Naive thymus-derived CD8-positive, alpha-beta T cell (primary cell): ENCODE results near the gene HK1. TPM values are rescaled to one million over a fixed set of nuclear protein-coding genes. Genes with fewer than 3 reads are reported as not detected.
"Not testable (repeated sequence)": the region's sequence is repeated elsewhere in the genome, so short reads cannot be mapped to it uniquely, and the experiment has no call there.

ENCODE experiments used
- ATAC-seq, 2 donors: fragments of 150-1000 bp; cut with Tn5 transposase in 1 of 2; sonication (Bioruptor Pico), chemical (Tn5 transposase) in 1 of 2; 1 replicate in 1 of 2; 2 replicates in 1 of 2; pipeline ENCODE4 v1.10.0; 2021; ENCODE audit warnings: mild to moderate bottlenecking in 2 of 2, moderate library complexity in 2 of 2
- POLR2A ChIA-PET: fragments of 350-600 bp; sonication (Branson Sonifier 250); formaldehyde crosslinking; loops from one replicate; lab custom pipeline; 2021; ENCODE audit warnings: antibody characterized with exemption; lab: Charles Lee
- DNase-seq, 10 donors: peaks; one replicate each; pipeline versions ENCODE4 v3.0.0 to v3.0.0-alpha.2; 2020 to 2022
- H3K27ac Mint-ChIP-seq, 10 donors: one replicate each; pipeline ENCODE4 v1.8.0; 2020 to 2022; ENCODE audit warnings: mild to moderate bottlenecking in 10 of 10, mixed read lengths in 10 of 10, moderate library complexity in 4 of 10, inconsistent platforms in 1 of 10
- H3K27me3 Mint-ChIP-seq, 5 donors: one replicate each; pipeline ENCODE4 v1.8.0; 2021 to 2022; ENCODE audit warnings: mixed read lengths in 5 of 5
- H3K36me3 Mint-ChIP-seq, 3 donors: one replicate each; pipeline ENCODE4 v1.8.0; 2020 to 2022; ENCODE audit warnings: mixed read lengths in 3 of 3, mild to moderate bottlenecking in 2 of 3, inconsistent platforms in 1 of 3
- H3K4me1 Mint-ChIP-seq, 4 donors: one replicate each; pipeline ENCODE4 v1.8.0; 2021 to 2022; ENCODE audit warnings: mixed read lengths in 4 of 4
- H3K4me3 Mint-ChIP-seq, 10 donors: one replicate each; pipeline ENCODE4 v1.8.0; 2020 to 2022; ENCODE audit warnings: mild to moderate bottlenecking in 10 of 10, mixed read lengths in 10 of 10, moderate library complexity in 6 of 10, inconsistent platforms in 1 of 10
- H3K9me3 Mint-ChIP-seq, 9 donors: one replicate each; pipeline ENCODE4 v1.8.0; 2020 to 2022; ENCODE audit warnings: mixed read lengths in 9 of 9, mild to moderate bottlenecking in 3 of 9, inconsistent platforms in 1 of 9, moderate library complexity in 1 of 9
- polyA plus RNA-seq, 3 donors: library from polyadenylated mRNA; unstranded; fragments of 300-500 nt; fragmentation: Illumina TruSeq; gene quantifications; one replicate each; pipeline ENCODE4 v1.2.3, GENCODE V29; 2021
- total RNA-seq, 8 experiments: library from RNA in 2 of 8; stranded (reverse) in 2 of 8; gene quantifications; one replicate each; pipeline ENCODE4 v1.2.3 and lab custom pipeline; 2021 to 2026

The HK1 gene
- total and polyA plus RNA-seq, 5 experiments from 2014 or later = 63.5 to 129 (median 89.9) TPM

DNA sequence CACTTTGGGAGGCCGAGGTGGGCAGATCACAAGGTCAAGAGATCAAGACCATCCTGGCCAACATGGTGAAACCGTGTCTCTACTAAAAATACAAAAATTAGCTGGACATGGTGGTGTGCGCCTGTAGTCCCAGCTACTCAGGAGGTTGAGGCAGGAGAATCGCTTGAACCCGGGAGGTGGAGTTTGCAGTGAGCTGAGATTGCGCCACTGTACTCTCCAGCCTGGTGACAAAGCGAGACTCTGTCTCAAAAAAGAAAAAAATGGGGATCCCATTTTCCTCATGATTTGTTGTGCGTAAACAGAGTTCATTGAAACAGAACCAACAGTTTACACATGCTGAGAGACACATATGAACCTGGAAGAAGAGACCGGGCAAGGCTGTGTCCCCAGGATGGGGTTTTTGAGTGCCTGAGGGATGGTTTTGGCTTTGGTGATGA lies 55.6 kb downstream of the HK1 start:
- Mint-ChIP-seq H3K27ac (peak overlapping the region in 8 of 10 donors; percentile 3 to 94 (median 51)), H3K36me3 (peaks cover 0 to 16% (median 0%) of the 10 kb centered on the region in 3 donors), H3K4me1 (peaks cover 36 to 82% (median 71%) of the 10 kb centered on the region in 4 donors), H3K4me3 (peak overlapping the region in 6 of 10 donors; percentile 33 to 89 (median 79))
- not testable (repeated sequence) for H3K27me3 Mint-ChIP-seq, DNase-seq, ATAC-seq, H3K9me3 Mint-ChIP-seq
- POLR2A ChIA-PET = interaction anchor here (1.3 to 3.6 kb wide), 2 partner anchors 14 to 29 kb away, joined by 3 to 17 read pairs; no protein-coding TSS in a partner anchor

DNA sequence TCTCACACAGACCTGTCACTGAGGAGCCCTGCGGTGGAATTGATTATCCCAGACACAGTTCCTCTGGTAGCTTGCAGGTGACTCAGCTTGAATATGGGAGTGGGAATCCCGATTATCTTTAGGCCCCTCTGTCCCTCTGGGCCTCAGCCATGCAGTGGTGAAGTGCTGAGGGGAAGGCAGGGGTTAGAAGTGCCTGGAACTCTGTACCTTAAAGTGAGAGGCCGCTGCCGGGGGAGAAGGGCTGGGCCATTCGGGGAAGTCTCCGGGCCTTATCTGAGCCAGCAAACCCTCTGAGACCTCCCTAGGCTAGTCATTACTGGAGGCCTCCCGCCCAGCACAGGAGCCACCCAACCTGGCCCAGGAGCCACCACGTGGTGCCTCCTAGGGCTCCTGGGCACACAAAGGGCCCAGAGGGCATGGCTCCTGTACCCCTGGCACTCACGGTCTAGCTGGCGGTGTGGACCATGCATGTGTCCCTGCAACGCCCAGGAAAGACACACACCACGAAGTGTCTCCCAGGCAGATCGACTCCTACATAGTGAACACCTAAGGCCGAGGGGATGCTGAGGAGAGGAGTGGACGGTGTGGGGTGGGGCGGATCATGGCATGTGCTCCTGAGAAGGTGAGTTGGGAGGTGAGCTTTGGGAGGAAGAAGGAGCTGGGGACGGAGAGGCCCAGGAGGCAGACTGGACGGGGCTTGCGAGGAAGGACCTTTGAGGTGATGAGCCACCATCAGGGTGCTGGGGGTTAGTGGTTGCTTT lies 56.2 kb downstream of the HK1 start:
- peak; percentile 11 to 31 for ATAC-seq
- Mint-ChIP-seq H3K9me3 (no peaks in the 10 kb centered on the region), H3K27ac (peak overlapping the region; percentile 75 to 96 (median 89)), H3K27me3 (no peaks in the 10 kb centered on the region), H3K36me3 (peaks cover 0 to 14% (median 0%) of the 10 kb centered on the region in 3 donors), H3K4me3 (peak overlapping the region; percentile 62 to 89 (median 80)), H3K4me1 (peaks cover 34 to 82% (median 71%) of the 10 kb centered on the region in 4 donors)
- POLR2A ChIA-PET = interaction anchor here (1.3 to 3.6 kb wide), 4 partner anchors 10 to 28 kb away, joined by 3 to 17 read pairs (median 4); no protein-coding TSS in a partner anchor
- DNase-seq = no peak

DNA sequence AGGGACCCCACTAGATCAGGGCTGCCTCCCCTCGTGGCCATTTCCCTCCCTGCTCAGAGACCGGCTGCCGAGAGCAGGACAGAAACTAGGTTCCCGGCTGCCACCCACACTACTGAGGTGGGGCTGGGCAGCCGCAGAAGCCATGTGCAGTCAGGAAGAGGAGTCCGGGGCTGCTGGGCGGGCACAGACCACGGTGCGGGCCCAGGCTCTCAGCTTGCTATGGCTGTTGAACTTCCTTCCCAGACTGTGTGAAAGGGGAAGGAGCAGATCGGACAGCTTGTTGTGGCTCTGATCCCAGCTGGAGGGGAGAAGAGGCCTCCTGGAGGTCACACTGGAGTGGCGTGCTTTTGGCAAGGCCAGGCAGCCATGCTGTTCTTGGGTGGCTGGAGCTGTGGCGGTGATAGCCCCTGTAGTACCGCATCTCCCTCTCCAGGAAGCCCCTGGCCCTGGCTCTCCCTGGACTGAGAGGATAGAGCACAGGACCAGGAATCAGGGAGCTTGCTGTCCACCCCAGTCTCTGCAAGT lies 56.8 kb downstream of the HK1 start:
- H3K9me3 Mint-ChIP-seq = no peaks in the 10 kb centered on the region
- peak overlapping the region; percentile 62 to 89 (median 80) for H3K4me3 Mint-ChIP-seq
- DNase-seq (peak in 2 of 10 donors; percentile 19 to 34), ATAC-seq (peak; percentile 84 to 89)
- no peaks in the 10 kb centered on the region for H3K27me3 Mint-ChIP-seq
- H3K4me1 Mint-ChIP-seq = peaks cover 33 to 84% (median 72%) of the 10 kb centered on the region in 4 donors
- peak overlapping the region; percentile 75 to 96 (median 89) for H3K27ac Mint-ChIP-seq
- peaks cover 0 to 12% (median 0%) of the 10 kb centered on the region in 3 donors for H3K36me3 Mint-ChIP-seq
- POLR2A ChIA-PET = interaction anchor here (0.6 to 3.6 kb wide), 5 partner anchors 10 to 142 kb away, joined by 3 to 17 read pairs (median 3); no protein-coding TSS in a partner anchor

DNA sequence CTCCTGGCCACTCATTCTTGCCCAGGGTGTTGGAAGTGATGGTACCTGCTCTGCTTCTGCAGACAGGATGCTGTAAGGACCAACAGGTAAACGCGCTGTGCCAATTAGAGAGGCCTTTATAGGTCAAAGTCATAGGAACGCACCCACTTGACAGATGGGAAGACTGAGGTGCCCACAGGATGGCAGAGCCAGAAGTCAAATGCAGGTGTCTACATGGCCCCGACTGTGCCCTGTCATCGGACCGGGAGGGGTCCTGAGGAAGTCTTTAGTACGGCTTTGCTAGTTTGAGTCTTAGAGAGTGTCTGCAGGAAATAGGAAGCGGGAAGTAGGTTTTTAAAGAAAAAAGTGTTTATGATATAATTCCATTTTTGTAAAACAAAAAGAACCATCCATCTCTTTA lies 57.3 kb downstream of the HK1 start:
- Mint-ChIP-seq H3K36me3 (peaks cover 0 to 9% (median 0%) of the 10 kb centered on the region in 3 donors), H3K4me3 (peak overlapping the region; percentile 29 to 89 (median 72)), H3K27ac (peak overlapping the region; percentile 24 to 96 (median 78)), H3K4me1 (peaks cover 31 to 81% (median 68%) of the 10 kb centered on the region in 4 donors), H3K27me3 (no peaks in the 10 kb centered on the region), H3K9me3 (no peaks in the 10 kb centered on the region)
- DNase-seq = no peak
- no peak for ATAC-seq
- POLR2A ChIA-PET = interaction anchor here (0.6 to 3.6 kb wide), 4 partner anchors 9 to 143 kb away, joined by 3 to 17 read pairs (median 4); no protein-coding TSS in a partner anchor

DNA sequence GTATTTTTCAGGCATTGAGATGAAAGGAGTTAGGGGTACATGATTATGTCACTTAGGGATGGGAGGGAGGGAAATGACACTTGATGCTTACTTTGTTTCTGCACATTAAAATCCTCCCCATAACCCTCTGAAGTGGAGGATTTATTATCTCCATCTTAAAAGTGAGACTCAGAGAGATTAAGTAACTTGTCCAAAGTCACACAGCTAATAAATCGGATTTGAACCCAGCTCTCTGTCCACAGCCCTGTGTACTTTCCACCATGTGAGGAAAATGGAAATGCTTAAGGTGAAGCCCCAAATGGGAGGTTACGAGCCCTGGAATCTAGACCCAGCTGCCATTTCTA lies 58.6 kb downstream of the HK1 start:
- Mint-ChIP-seq H3K4me1 (peaks cover 33 to 84% (median 72%) of the 10 kb centered on the region in 4 donors), H3K36me3 (peaks cover 0 to 9% (median 0%) of the 10 kb centered on the region in 3 donors), H3K4me3 (peak overlapping the region in 2 of 10 donors; percentile 16 to 56), H3K9me3 (no peaks in the 10 kb centered on the region), H3K27ac (peak overlapping the region in 4 of 10 donors; percentile 11 to 52 (median 27)), H3K27me3 (no peaks in the 10 kb centered on the region)
- POLR2A ChIA-PET = interaction anchor here (0.6 to 3.6 kb wide), 6 partner anchors 9 to 151 kb away, joined by 3 to 17 read pairs (median 5); no protein-coding TSS in a partner anchor
- DNase-seq (no peak), ATAC-seq (no peak)

DNA sequence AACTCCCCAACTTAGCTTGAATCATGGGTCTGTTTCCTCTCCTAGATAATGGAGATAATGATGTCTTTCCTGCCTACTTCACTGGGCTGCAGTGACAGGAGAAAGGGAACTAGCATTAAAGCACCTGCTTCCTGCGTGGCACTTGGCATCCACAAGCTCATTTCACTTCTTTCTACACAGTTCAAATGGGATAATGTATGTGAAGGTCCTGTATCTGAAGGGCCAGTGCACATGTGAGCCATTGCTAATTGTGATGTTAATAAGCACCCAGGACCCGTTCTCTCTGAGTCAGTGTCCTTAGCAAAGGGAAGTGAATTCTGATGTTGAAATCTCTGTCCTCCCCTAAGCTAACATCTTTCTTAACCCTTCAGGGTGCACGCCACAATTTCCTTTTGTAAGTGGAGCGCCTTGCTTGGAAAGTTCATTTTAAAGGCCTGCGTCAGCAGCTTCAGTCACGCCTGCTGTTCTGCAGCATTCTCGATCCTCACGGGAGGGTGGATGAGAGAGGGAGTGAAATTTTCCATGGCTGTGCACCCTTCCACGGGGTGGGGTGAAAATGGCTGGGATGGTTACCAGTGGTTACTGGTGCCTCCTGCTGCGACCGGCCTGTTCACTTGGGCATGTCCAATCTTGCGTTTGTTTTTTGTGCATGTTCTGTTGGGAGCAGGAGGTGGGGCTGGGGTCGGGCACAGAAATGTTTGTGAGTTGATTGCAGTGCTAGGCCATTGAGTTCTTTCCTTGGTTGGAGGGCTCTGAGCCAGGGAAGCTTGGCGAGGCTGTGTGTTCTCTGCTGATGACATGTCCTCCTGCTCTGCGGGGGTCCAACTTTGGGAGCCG lies 59.2 kb downstream of the HK1 start:
- Mint-ChIP-seq H3K27me3 (no peaks in the 10 kb centered on the region), H3K27ac (peak overlapping the region in 7 of 10 donors; percentile 15 to 95 (median 29)), H3K4me1 (peaks cover 39 to 85% (median 75%) of the 10 kb centered on the region in 4 donors), H3K4me3 (peak overlapping the region in 4 of 10 donors; percentile 4 to 56 (median 14)), H3K36me3 (peaks cover 0 to 4% (median 0%) of the 10 kb centered on the region in 3 donors), H3K9me3 (no peaks in the 10 kb centered on the region)
- DNase-seq (no peak), ATAC-seq (no peak)
- POLR2A ChIA-PET = interaction anchor here (0.6 to 3.6 kb wide), 7 partner anchors 9 to 152 kb away, joined by 3 to 17 read pairs (median 4); no protein-coding TSS in a partner anchor

DNA sequence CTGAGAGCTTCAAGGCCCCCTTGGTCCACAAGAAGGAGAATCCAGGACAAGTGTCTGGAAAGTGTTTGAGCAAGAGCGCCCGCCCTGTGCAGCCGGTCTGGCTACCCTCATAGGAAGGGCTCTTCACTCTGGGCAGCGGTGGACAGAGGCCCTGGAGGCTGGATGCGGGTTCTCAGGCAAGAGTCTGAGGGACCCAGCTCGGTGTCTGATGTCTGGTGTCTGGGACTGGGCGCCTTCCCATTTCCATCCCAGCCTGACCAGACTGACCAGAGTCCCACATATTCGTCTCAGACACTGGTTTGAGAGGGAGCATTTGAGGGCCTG lies 59.8 kb downstream of the HK1 start:
- ATAC-seq (no peak), DNase-seq (no peak)
- POLR2A ChIA-PET = interaction anchor here (0.8 to 1.5 kb wide), 2 partner anchors 10 to 19 kb away, joined by 4 read pairs; no protein-coding TSS in a partner anchor
- Mint-ChIP-seq H3K27me3 (no peaks in the 10 kb centered on the region), H3K4me1 (peaks cover 39 to 85% (median 78%) of the 10 kb centered on the region in 4 donors), H3K4me3 (peak overlapping the region in 1 of 10 donors; percentile 43), H3K36me3 (peaks cover 0 to 2% (median 0%) of the 10 kb centered on the region in 3 donors), H3K27ac (peak overlapping the region in 4 of 10 donors; percentile 15 to 95 (median 44)), H3K9me3 (no peaks in the 10 kb centered on the region)

DNA sequence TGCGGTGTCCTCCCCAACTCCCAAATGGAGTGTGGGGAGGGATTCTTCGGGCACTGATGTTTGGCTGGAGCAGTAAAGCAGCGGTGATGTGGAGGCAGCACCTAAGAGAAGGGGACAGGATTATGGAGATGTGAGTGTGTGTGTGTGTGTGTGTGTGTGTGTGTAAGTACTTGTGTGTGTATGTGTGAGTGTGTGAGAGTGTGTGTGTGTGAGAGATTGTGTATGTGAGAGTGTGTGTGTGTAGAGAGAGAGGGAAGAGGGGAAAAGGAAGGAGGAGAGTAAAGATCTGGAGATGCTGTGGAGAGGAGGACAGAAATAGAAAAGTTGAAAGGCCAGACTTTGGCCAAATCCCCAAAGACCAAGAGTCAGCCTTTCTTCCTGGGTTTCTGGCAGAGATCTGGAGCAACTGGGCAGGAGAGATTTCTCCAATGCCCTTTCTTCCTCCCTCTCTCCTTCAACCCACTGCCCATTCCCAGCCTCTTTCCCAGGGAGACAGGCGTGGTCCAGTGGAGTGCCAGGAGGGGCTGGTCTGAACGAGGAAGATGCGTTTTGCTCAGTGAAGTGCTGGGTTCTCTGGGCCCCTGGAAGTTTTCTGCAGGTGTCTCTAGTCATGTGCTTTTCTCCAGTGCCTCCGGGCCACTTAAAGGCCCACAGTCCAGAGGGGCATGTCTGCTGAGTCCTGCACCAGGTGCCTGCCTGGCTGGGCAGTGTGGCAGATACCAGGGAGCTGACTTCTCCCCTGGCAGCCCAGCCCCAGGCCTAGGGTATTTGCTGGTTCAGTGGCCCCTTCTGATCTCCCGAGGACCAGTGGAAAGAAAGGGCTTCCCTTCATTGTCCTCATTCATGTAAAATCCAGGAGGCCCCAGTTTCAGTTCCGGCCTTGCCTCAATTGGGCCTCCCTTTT lies 60.5 kb downstream of the HK1 start:
- Mint-ChIP-seq H3K27me3 (no peaks in the 10 kb centered on the region), H3K27ac (peak overlapping the region; percentile 43 to 95 (median 68)), H3K9me3 (no peaks in the 10 kb centered on the region), H3K4me3 (peak overlapping the region in 4 of 10 donors; percentile 29 to 43 (median 36)), H3K36me3 (peaks cover 0 to 6% (median 0%) of the 10 kb centered on the region in 3 donors), H3K4me1 (peaks cover 42 to 86% (median 80%) of the 10 kb centered on the region in 4 donors)
- ATAC-seq (no peak), DNase-seq (no peak)
- POLR2A ChIA-PET = interaction anchor here (1.1 to 1.5 kb wide), 2 partner anchors 21 to 24 kb away, joined by 4 read pairs; no protein-coding TSS in a partner anchor

DNA sequence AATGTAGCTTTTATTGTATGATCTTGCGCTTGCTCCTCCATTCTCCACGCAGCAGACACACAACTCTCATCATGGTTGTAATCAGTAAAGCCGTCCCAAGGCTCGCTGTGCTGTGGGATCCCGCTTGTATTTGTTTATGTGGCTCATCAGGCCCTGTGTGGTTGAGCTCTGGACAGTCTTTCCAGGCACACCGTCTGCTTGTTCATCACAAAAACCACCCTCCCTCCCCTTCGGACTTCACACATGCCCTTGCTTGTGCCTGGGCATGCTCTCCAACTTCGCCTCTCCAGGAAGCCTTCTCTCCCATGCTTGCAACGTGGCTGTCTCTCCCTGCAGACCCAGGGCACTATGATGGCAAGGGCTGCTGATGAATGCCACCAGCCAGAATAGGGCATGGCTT lies 62.4 kb downstream of the HK1 start:
- Mint-ChIP-seq H3K36me3 (peaks cover 0 to 13% (median 3%) of the 10 kb centered on the region in 3 donors), H3K27ac (peak overlapping the region in 6 of 10 donors; percentile 17 to 72 (median 59)), H3K9me3 (no peaks in the 10 kb centered on the region), H3K4me3 (no peak overlapping the region), H3K27me3 (no peaks in the 10 kb centered on the region), H3K4me1 (peaks cover 43 to 86% (median 80%) of the 10 kb centered on the region in 4 donors)
- ATAC-seq (no peak), DNase-seq (no peak)
- POLR2A ChIA-PET = no interaction called here

DNA sequence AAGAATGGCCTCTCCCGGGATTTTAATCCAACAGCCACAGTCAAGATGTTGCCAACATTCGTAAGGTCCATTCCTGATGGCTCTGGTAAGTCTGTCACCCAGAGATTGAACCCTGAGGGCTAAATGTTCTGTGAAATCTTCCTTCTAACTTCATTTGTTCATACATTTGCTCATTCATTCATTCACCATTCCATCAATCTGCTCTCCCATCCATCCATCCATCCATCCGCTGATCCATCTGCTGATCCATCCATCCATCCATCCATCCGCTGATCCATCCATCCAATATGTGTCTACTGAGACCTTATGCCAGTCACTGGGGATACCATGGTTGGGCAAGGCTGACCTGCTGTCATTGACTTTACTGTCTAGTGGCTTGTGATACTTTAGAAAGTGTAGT lies 65.6 kb downstream of the HK1 start:
- H3K4me3 Mint-ChIP-seq = peak overlapping the region in 8 of 10 donors; percentile 73 to 84 (median 78)
- H3K36me3 Mint-ChIP-seq = peaks cover 0 to 24% (median 6%) of the 10 kb centered on the region in 3 donors

More for the DNA sequence above, 65.6 kb downstream of the HK1 start:
- Mint-ChIP-seq H3K27ac (peak overlapping the region; percentile 87 to 96 (median 94)), H3K4me1 (peaks cover 39 to 90% (median 87%) of the 10 kb centered on the region in 4 donors), H3K9me3 (no peaks in the 10 kb centered on the region), H3K27me3 (no peaks in the 10 kb centered on the region)
- no peak for ATAC-seq
- POLR2A ChIA-PET = interaction anchor here (2.5 to 3.0 kb wide), 3 partner anchors 15 to 25 kb away, joined by 12 to 37 read pairs (median 12); no protein-coding TSS in a partner anchor
- no peak for DNase-seq
